NCI-H187 (cell line): Measurements from ENCODE around the gene PKNOX1.
"Not testable (repeated sequence)": the region's sequence is repeated elsewhere in the genome, so short reads cannot be mapped to it uniquely, and the experiment has no call there.

Source experiments
- DNase-seq, 2 experiments: peaks; one replicate each; lab custom pipeline; 2025; lab: John Stamatoyannopoulos, UW

Gene PKNOX1

GRCh38 chr21:42983869-42984268 lies 9.5 kb downstream of the PKNOX1 start:
- no peak for DNase-seq

- no peak for DNase-seq
Measured at GRCh38 chr21:42986125-42986783, 11.9 kb downstream of the PKNOX1 start.

- no peak for DNase-seq
Measured at GRCh38 chr21:42988236-42988965, 14.0 kb downstream of the PKNOX1 start.

- DNase-seq: not testable (repeated sequence)
Measured at GRCh38 chr21:42989370-42989769, 15.0 kb downstream of the PKNOX1 start.

- no peak for DNase-seq
Measured at GRCh38 chr21:42989816-42990650, 15.7 kb downstream of the PKNOX1 start.

GRCh38 chr21:42991992-42992740 lies 17.8 kb downstream of the PKNOX1 start:
- DNase-seq: no peak

- DNase-seq: no peak
Measured at GRCh38 chr21:42993051-42993712, 18.8 kb downstream of the PKNOX1 start.

GRCh38 chr21:42997053-42997452 lies 22.7 kb downstream of the PKNOX1 start:
- no peak for DNase-seq

- DNase-seq: not testable (repeated sequence)
Measured at GRCh38 chr21:42997983-42998382, 23.6 kb downstream of the PKNOX1 start.

- DNase-seq: not testable (repeated sequence)
Measured at GRCh38 chr21:42999152-42999551, 24.8 kb downstream of the PKNOX1 start.

GRCh38 chr21:43000041-43000440 lies 25.7 kb downstream of the PKNOX1 start:
- DNase-seq: not testable (repeated sequence)

- DNase-seq: no peak
Measured at GRCh38 chr21:43001316-43001715, 27.0 kb downstream of the PKNOX1 start.

GRCh38 chr21:43004926-43005325 lies 30.6 kb downstream of the PKNOX1 start:
- no peak for DNase-seq

- no peak for DNase-seq
Measured at GRCh38 chr21:43005635-43006034, 31.3 kb downstream of the PKNOX1 start.

- DNase-seq: not testable (repeated sequence)
Measured at GRCh38 chr21:43006051-43006873, 31.9 kb downstream of the PKNOX1 start.

GRCh38 chr21:43006874-43007208 lies 32.5 kb downstream of the PKNOX1 start:
- DNase-seq: no peak

- no peak for DNase-seq
Measured at GRCh38 chr21:43012596-43012995, 38.2 kb downstream of the PKNOX1 start.

- no peak for DNase-seq
Measured at GRCh38 chr21:43015906-43016540, 41.7 kb downstream of the PKNOX1 start.

- DNase-seq: no peak
Measured at GRCh38 chr21:43016728-43017127, 42.4 kb downstream of the PKNOX1 start.

- no peak for DNase-seq
Measured at GRCh38 chr21:43018519-43018918, 44.2 kb downstream of the PKNOX1 start.
